ENCODE data around the gene HNF1B.

The HNF1B gene

GRCh38 chr17:37732316-37732715 is 12.5 kb downstream of the HNF1B start:
- no peak for DNase-seq

GRCh38 chr17:37731056-37731455 is 13.8 kb downstream of the HNF1B start:
- no peak for DNase-seq

GRCh38 chr17:37729905-37730304 is 15.0 kb downstream of the HNF1B start:
- DNase-seq, result no peak

GRCh38 chr17:37726891-37727675 is 17.8 kb downstream of the HNF1B start:
- no peak for DNase-seq

- DNase-seq, result no peak
Measured at GRCh38 chr17:37726248-37726647, 18.6 kb downstream of the HNF1B start.

- no peak for DNase-seq
Measured at GRCh38 chr17:37725601-37726146, 19.2 kb downstream of the HNF1B start.

- DNase-seq, result no peak
Measured at GRCh38 chr17:37725021-37725595, 19.8 kb downstream of the HNF1B start.

- no peak for DNase-seq
Measured at GRCh38 chr17:37720989-37721388, 23.9 kb downstream of the HNF1B start.

GRCh38 chr17:37719866-37720265 is 25.0 kb downstream of the HNF1B start:
- no peak for DNase-seq

GRCh38 chr17:37718324-37719048 is 26.4 kb downstream of the HNF1B start:
- DNase-seq, result no peak

- no peak for DNase-seq
Measured at GRCh38 chr17:37717627-37718323, 27.1 kb downstream of the HNF1B start.

- DNase-seq, result no peak
Measured at GRCh38 chr17:37714897-37715296, 30.0 kb downstream of the HNF1B start.

GRCh38 chr17:37713624-37714023 is 31.2 kb downstream of the HNF1B start:
- no peak for DNase-seq

- DNase-seq, result no peak
Measured at GRCh38 chr17:37713028-37713431, 31.8 kb downstream of the HNF1B start.

- DNase-seq, result no peak
Measured at GRCh38 chr17:37711113-37711512, 33.7 kb downstream of the HNF1B start.

- no peak for DNase-seq
Measured at GRCh38 chr17:37710344-37710886, 34.4 kb downstream of the HNF1B start.

- no peak for DNase-seq
Measured at GRCh38 chr17:37708616-37709212, 36.1 kb downstream of the HNF1B start.

GRCh38 chr17:37708008-37708615 is 36.7 kb downstream of the HNF1B start:
- no peak for DNase-seq

- no peak for DNase-seq
Measured at GRCh38 chr17:37706446-37706845, 38.4 kb downstream of the HNF1B start.

GRCh38 chr17:37702598-37702997 is 42.3 kb downstream of the HNF1B start:
- DNase-seq, result no peak

- no peak for DNase-seq
Measured at GRCh38 chr17:37701496-37701898, 43.4 kb downstream of the HNF1B start.

- no peak for DNase-seq
Measured at GRCh38 chr17:37700881-37701280, 44.0 kb downstream of the HNF1B start.

Data from right forelimb (tissue), 1 donor.